Measurements from ENCODE around the gene C10orf95. TPM values are rescaled to one million over a fixed set of nuclear protein-coding genes. Genes with fewer than 3 reads are reported as not detected.
A peak's percentile ranks its signal among the peaks of the same experiment; 100 is the strongest.

The C10orf95 gene
- polyA plus RNA-seq, 2 donors, result 0.37 to 0.65 TPM

- Histone ChIP-seq H3K27me3 (ENCODE audit: control insufficient read depth in 1 of 2, insufficient read depth in 2 of 2, low read length in 2 of 2) (no peaks in the 10 kb centered on the region), H3K4me3 (ENCODE audit: low read depth in 1 of 2, low read length in 2 of 2) (no peak overlapping the region), H3K9me3 (ENCODE audit: control insufficient read depth in 2 of 2, insufficient read depth in 1 of 2, low read depth in 1 of 2, low read length in 1 of 2) (no peaks in the 10 kb centered on the region), H3K27ac (ENCODE audit: low read depth in 2 of 2, low read length in 1 of 2) (no peak overlapping the region), H3K36me3 (ENCODE audit: control insufficient read depth in 2 of 2, insufficient read depth in 2 of 2, low read length in 1 of 2) (peaks cover 6 to 10% of the 10 kb centered on the region in 2 donors), H3K4me1 (ENCODE audit: control insufficient read depth in 2 of 2, insufficient read depth in 2 of 2, low read length in 1 of 2) (peaks cover 3 to 10% of the 10 kb centered on the region in 2 donors)
- 78 to 100% methylated on average over 1 of the region's 1 CpG for WGBS, 2 donors
Measured at GRCh38 chr10:102425444-102425843, 25.9 kb downstream of the C10orf95 start.

GRCh38 chr10:102424916-102425315, 26.4 kb downstream of the C10orf95 start:
- WGBS, 2 donors, result 83 to 87% methylated on average over 6 of the region's 6 CpGs

GRCh38 chr10:102424145-102424544, 27.2 kb downstream of the C10orf95 start:
- H3K4me1 ChIP-seq (ENCODE audit: control insufficient read depth in 2 of 2, insufficient read depth in 2 of 2, low read length in 1 of 2), result peaks cover 12 to 20% of the 10 kb centered on the region in 2 donors
- peaks cover 0 to under 1% of the 10 kb centered on the region in 2 donors for H3K9me3 ChIP-seq (ENCODE audit: control insufficient read depth in 2 of 2, insufficient read depth in 1 of 2, low read depth in 1 of 2, low read length in 1 of 2)
- H3K27me3 ChIP-seq (ENCODE audit: control insufficient read depth in 1 of 2, insufficient read depth in 2 of 2, low read length in 2 of 2), result no peaks in the 10 kb centered on the region
- 74 to 84% methylated on average over 9 of the region's 9 CpGs for WGBS, 2 donors
- H3K4me3 ChIP-seq (ENCODE audit: low read depth in 1 of 2, low read length in 2 of 2), result no peak overlapping the region
- H3K27ac ChIP-seq (ENCODE audit: low read depth in 2 of 2, low read length in 1 of 2), result no peak overlapping the region
- H3K36me3 ChIP-seq (ENCODE audit: control insufficient read depth in 2 of 2, insufficient read depth in 2 of 2, low read length in 1 of 2), result peaks cover 6 to 10% of the 10 kb centered on the region in 2 donors

More at GRCh38 chr10:102424916-102425315, 26.4 kb downstream of the C10orf95 start:
- H3K27me3 ChIP-seq (ENCODE audit: control insufficient read depth in 1 of 2, insufficient read depth in 2 of 2, low read length in 2 of 2), result no peaks in the 10 kb centered on the region
- peaks cover 6 to 13% of the 10 kb centered on the region in 2 donors for H3K4me1 ChIP-seq (ENCODE audit: control insufficient read depth in 2 of 2, insufficient read depth in 2 of 2, low read length in 1 of 2)
- no peak overlapping the region for H3K4me3 ChIP-seq (ENCODE audit: low read depth in 1 of 2, low read length in 2 of 2)
- H3K9me3 ChIP-seq (ENCODE audit: control insufficient read depth in 2 of 2, insufficient read depth in 1 of 2, low read depth in 1 of 2, low read length in 1 of 2), result no peaks in the 10 kb centered on the region
- peaks cover 6 to 10% of the 10 kb centered on the region in 2 donors for H3K36me3 ChIP-seq (ENCODE audit: control insufficient read depth in 2 of 2, insufficient read depth in 2 of 2, low read length in 1 of 2)
- no peak overlapping the region for H3K27ac ChIP-seq (ENCODE audit: low read depth in 2 of 2, low read length in 1 of 2)

- Histone ChIP-seq H3K9me3 (ENCODE audit: control insufficient read depth in 2 of 2, insufficient read depth in 1 of 2, low read depth in 1 of 2, low read length in 1 of 2) (peaks cover 0 to 5% of the 10 kb centered on the region in 2 donors), H3K4me1 (ENCODE audit: control insufficient read depth in 2 of 2, insufficient read depth in 2 of 2, low read length in 1 of 2) (peaks cover 16 to 25% of the 10 kb centered on the region in 2 donors), H3K4me3 (ENCODE audit: low read depth in 1 of 2, low read length in 2 of 2) (no peak overlapping the region), H3K36me3 (ENCODE audit: control insufficient read depth in 2 of 2, insufficient read depth in 2 of 2, low read length in 1 of 2) (peaks cover 6 to 10% of the 10 kb centered on the region in 2 donors), H3K27ac (ENCODE audit: low read depth in 2 of 2, low read length in 1 of 2) (no peak overlapping the region), H3K27me3 (ENCODE audit: control insufficient read depth in 1 of 2, insufficient read depth in 2 of 2, low read length in 2 of 2) (no peaks in the 10 kb centered on the region)
- WGBS, 2 donors, result 86 to 90% methylated on average over 13 of the region's 13 CpGs
Measured at GRCh38 chr10:102423372-102423968, 27.9 kb downstream of the C10orf95 start.

GRCh38 chr10:102422545-102423129, 28.7 kb downstream of the C10orf95 start:
- H3K27me3 ChIP-seq (ENCODE audit: control insufficient read depth in 1 of 2, insufficient read depth in 2 of 2, low read length in 2 of 2), result no peaks in the 10 kb centered on the region
- 7 to 8% methylated on average over 28 of the region's 28 CpGs for WGBS, 2 donors
- peak overlapping the region; percentile 94 for H3K27ac ChIP-seq (ENCODE audit: low read depth in 2 of 2, low read length in 1 of 2)
- peaks cover 6 to 10% of the 10 kb centered on the region in 2 donors for H3K36me3 ChIP-seq (ENCODE audit: control insufficient read depth in 2 of 2, insufficient read depth in 2 of 2, low read length in 1 of 2)
- H3K4me3 ChIP-seq (ENCODE audit: low read depth in 1 of 2, low read length in 2 of 2), result peak overlapping the region; percentile 47 to 81
- peaks cover 18 to 25% of the 10 kb centered on the region in 2 donors for H3K4me1 ChIP-seq (ENCODE audit: control insufficient read depth in 2 of 2, insufficient read depth in 2 of 2, low read length in 1 of 2)
- H3K9me3 ChIP-seq (ENCODE audit: control insufficient read depth in 2 of 2, insufficient read depth in 1 of 2, low read depth in 1 of 2, low read length in 1 of 2), result peaks cover 0 to 5% of the 10 kb centered on the region in 2 donors

GRCh38 chr10:102421757-102422512, 29.4 kb downstream of the C10orf95 start:
- peaks cover 18 to 25% of the 10 kb centered on the region in 2 donors for H3K4me1 ChIP-seq (ENCODE audit: control insufficient read depth in 2 of 2, insufficient read depth in 2 of 2, low read length in 1 of 2)
- H3K27me3 ChIP-seq (ENCODE audit: control insufficient read depth in 1 of 2, insufficient read depth in 2 of 2, low read length in 2 of 2), result no peaks in the 10 kb centered on the region
- peak overlapping the region; percentile 81 to 86 for H3K4me3 ChIP-seq (ENCODE audit: low read depth in 1 of 2, low read length in 2 of 2)
- H3K27ac ChIP-seq (ENCODE audit: low read depth in 2 of 2, low read length in 1 of 2), result peak overlapping the region; percentile 94
- H3K9me3 ChIP-seq (ENCODE audit: control insufficient read depth in 2 of 2, insufficient read depth in 1 of 2, low read depth in 1 of 2, low read length in 1 of 2), result peaks cover 0 to 5% of the 10 kb centered on the region in 2 donors
- H3K36me3 ChIP-seq (ENCODE audit: control insufficient read depth in 2 of 2, insufficient read depth in 2 of 2, low read length in 1 of 2), result peaks cover 6 to 10% of the 10 kb centered on the region in 2 donors
- 0 to 2% methylated on average over 52 to 62 of the region's 62 CpGs for WGBS, 2 donors

GRCh38 chr10:102421507-102421756, 29.9 kb downstream of the C10orf95 start:
- H3K27me3 ChIP-seq (ENCODE audit: control insufficient read depth in 1 of 2, insufficient read depth in 2 of 2, low read length in 2 of 2), result no peaks in the 10 kb centered on the region
- H3K36me3 ChIP-seq (ENCODE audit: control insufficient read depth in 2 of 2, insufficient read depth in 2 of 2, low read length in 1 of 2), result peaks cover 6 to 10% of the 10 kb centered on the region in 2 donors
- peaks cover 18 to 25% of the 10 kb centered on the region in 2 donors for H3K4me1 ChIP-seq (ENCODE audit: control insufficient read depth in 2 of 2, insufficient read depth in 2 of 2, low read length in 1 of 2)
- peak overlapping the region; percentile 81 to 86 for H3K4me3 ChIP-seq (ENCODE audit: low read depth in 1 of 2, low read length in 2 of 2)
- peaks cover 0 to 5% of the 10 kb centered on the region in 2 donors for H3K9me3 ChIP-seq (ENCODE audit: control insufficient read depth in 2 of 2, insufficient read depth in 1 of 2, low read depth in 1 of 2, low read length in 1 of 2)
- WGBS, 2 donors, result 1% methylated on average over 14 of the region's 14 CpGs
- peak overlapping the region; percentile 94 for H3K27ac ChIP-seq (ENCODE audit: low read depth in 2 of 2, low read length in 1 of 2)

DNA sequence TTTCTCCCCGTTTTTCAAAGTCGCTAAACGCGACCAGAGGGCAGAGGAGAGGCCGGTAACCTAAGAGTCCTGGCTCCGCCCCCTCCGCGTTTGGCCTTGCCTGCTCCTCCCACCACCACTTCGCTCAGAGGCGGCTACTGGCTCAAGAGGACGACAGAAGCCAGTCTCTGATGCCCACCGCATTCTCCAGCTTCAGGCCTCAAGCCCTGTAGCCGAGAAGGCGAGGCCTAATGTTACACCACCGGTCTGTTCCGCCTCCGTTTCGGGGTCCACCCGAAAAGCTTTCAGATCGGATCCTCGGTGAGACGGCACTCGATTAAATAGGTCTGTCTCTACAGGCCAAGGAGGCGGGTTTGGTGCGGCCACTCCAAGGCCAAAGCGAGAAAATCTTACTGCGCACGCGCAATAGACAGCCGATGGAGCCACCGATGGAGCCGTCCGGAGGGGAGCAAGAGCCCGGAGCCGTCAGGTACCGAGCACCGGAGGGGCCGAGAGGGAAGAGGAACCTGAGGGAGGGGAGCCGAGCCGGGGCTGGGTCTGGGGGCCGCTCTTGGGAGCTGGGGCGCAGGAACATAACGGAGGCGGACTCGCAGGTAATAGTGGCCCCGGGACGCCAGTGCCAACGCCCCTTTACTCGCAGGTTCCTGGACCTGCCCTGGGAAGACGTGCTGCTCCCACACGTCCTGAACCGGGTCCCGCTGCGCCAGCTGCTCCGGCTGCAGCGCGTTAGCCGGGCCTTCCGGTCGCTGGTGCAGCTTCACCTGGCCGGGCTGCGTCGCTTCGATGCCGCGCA, 30.4 kb downstream of the C10orf95 start, which contains the start of gene FBXL15:
FBXL15 (plus strand) TSS at position 123 of the 793 bp plus-strand sequence; CDS start at position 417, 294 bp downstream.
- 0 to 1% methylated on average over 62 to 66 of the region's 66 CpGs for WGBS, 2 donors
- H3K9me3 ChIP-seq (ENCODE audit: control insufficient read depth in 2 of 2, insufficient read depth in 1 of 2, low read depth in 1 of 2, low read length in 1 of 2), result peaks cover 0 to 5% of the 10 kb centered on the region in 2 donors
- peaks cover 6 to 10% of the 10 kb centered on the region in 2 donors for H3K36me3 ChIP-seq (ENCODE audit: control insufficient read depth in 2 of 2, insufficient read depth in 2 of 2, low read length in 1 of 2)
- peaks cover 18 to 25% of the 10 kb centered on the region in 2 donors for H3K4me1 ChIP-seq (ENCODE audit: control insufficient read depth in 2 of 2, insufficient read depth in 2 of 2, low read length in 1 of 2)
- peak within 1 kb of the TSS; percentile 94 for H3K27ac ChIP-seq (ENCODE audit: low read depth in 2 of 2, low read length in 1 of 2)
- H3K27me3 ChIP-seq (ENCODE audit: control insufficient read depth in 1 of 2, insufficient read depth in 2 of 2, low read length in 2 of 2), result no peaks in the 10 kb centered on the region
- peak within 1 kb of the TSS; percentile 81 to 86 for H3K4me3 ChIP-seq (ENCODE audit: low read depth in 1 of 2, low read length in 2 of 2)

DNA sequence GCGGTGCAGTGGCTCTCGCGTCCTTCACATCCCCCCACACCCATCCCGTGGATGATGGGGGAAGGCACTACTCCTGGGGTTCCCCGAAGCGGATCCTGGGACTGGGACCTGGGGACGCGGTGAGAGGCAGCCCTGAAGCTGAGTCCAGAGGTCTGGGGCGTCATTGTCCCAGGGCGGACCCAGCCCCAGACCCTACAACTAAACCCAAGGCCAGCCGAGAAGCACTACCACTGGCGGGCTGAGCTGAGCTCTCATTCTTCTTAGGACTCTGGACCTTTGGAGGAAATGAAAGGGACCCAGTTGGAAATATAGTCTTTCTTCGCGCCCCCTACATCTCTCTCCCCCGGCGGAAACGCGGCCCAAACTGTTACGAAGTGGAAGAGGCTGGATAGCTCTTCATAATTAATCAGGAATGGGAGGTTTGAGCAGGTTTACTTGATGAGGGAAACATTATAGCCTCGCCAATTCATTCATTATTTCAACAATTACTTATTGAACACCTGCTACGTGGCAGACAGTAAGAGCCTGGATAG, 31.1 kb downstream of the C10orf95 start:
- H3K36me3 ChIP-seq (ENCODE audit: control insufficient read depth in 2 of 2, insufficient read depth in 2 of 2, low read length in 1 of 2), result peaks cover 6 to 10% of the 10 kb centered on the region in 2 donors
- WGBS, 2 donors, result 0 to 1% methylated on average over 21 of the region's 21 CpGs
- H3K9me3 ChIP-seq (ENCODE audit: control insufficient read depth in 2 of 2, insufficient read depth in 1 of 2, low read depth in 1 of 2, low read length in 1 of 2), result peaks cover 0 to 5% of the 10 kb centered on the region in 2 donors
- peak overlapping the region; percentile 81 to 86 for H3K4me3 ChIP-seq (ENCODE audit: low read depth in 1 of 2, low read length in 2 of 2)
- peaks cover 18 to 25% of the 10 kb centered on the region in 2 donors for H3K4me1 ChIP-seq (ENCODE audit: control insufficient read depth in 2 of 2, insufficient read depth in 2 of 2, low read length in 1 of 2)
- H3K27me3 ChIP-seq (ENCODE audit: control insufficient read depth in 1 of 2, insufficient read depth in 2 of 2, low read length in 2 of 2), result no peaks in the 10 kb centered on the region
- H3K27ac ChIP-seq (ENCODE audit: low read depth in 2 of 2, low read length in 1 of 2), result peak overlapping the region; percentile 92 to 94
